Left kidney (tissue), 1 donor: ENCODE results near the gene ANKUB1. TPM values are rescaled to one million over a fixed set of nuclear protein-coding genes. Genes with fewer than 3 reads are reported as not detected.

ENCODE experiments used
- polyA plus RNA-seq: library from polyadenylated mRNA; unstranded; fragments of 120-200 nt; gene quantifications from one replicate; pipeline ENCODE4 v1.2.1, GENCODE V29; 2013; ENCODE audit not compliant: insufficient read length

ANKUB1 gene
- polyA plus RNA-seq, 1 donor, result 0.52 TPM

Other genes with a start within 250 kb of the ANKUB1 start
- 102 TPM for gene WWTR1, start 134.5 kb downstream of the ANKUB1 start, polyA plus RNA-seq
- gene COMMD2, start 40.1 kb downstream of the ANKUB1 start, polyA plus RNA-seq, result 65.7 TPM
- 97.3 TPM for gene RNF13, start 20.7 kb upstream of the ANKUB1 start, polyA plus RNA-seq
- gene PFN2, start 178.3 kb upstream of the ANKUB1 start, polyA plus RNA-seq, result 442 TPM